SJSA1 (cell line): Measurements from ENCODE around the gene ARIH2. TPM values are rescaled to one million over a fixed set of nuclear protein-coding genes. Genes with fewer than 3 reads are reported as not detected.
A peak's percentile ranks its signal among the peaks of the same experiment; 100 is the strongest.
"Not testable (repeated sequence)": the region's sequence is repeated elsewhere in the genome, so short reads cannot be mapped to it uniquely, and the experiment has no call there.

Source experiments
- DNase-seq, 2 experiments: peaks; one replicate each; pipeline ENCODE4 v3.0.0-alpha.2; 2015 to 2020; ENCODE audit warnings: low spot score in 2 of 2, low read depth in 1 of 2
- H3K27ac ChIP-seq: fragments of 250-450 bp; sonication (Bioruptor Pico); 2 replicates; pipeline ENCODE4 v1.5.1; 2020; ENCODE audit warnings: mild to moderate bottlenecking, moderate library complexity
- H3K27me3 ChIP-seq: fragments of 250-450 bp; sonication (Bioruptor Pico); replicated peaks from 2 replicates; pipeline ENCODE4 v1.5.1; 2020; ENCODE audit warnings: mild to moderate bottlenecking, moderate library complexity
- H3K36me3 ChIP-seq: fragments of 250-450 bp; sonication (Bioruptor Pico); 2 replicates; pipeline ENCODE4 v1.5.1; 2020; ENCODE audit warnings: mild to moderate bottlenecking
- H3K4me1 ChIP-seq: fragments of 250-450 bp; sonication (Bioruptor Pico); replicated peaks from 2 replicates; pipeline ENCODE4 v1.6.1; 2021; ENCODE audit warnings: mild to moderate bottlenecking
- H3K4me3 ChIP-seq: fragments of 250-450 bp; sonication (Bioruptor Pico); 2 replicates; pipeline ENCODE4 v1.5.1; 2020; ENCODE audit warnings: mild to moderate bottlenecking
- H3K9me3 ChIP-seq: fragments of 250-450 bp; sonication (Bioruptor Pico); replicated peaks from 2 replicates; pipeline ENCODE4 v1.5.1; 2020; ENCODE audit warnings: mild to moderate bottlenecking
- total RNA-seq: library from RNA; depleted of rRNA; stranded (reverse); fragments of >200 nt; shearing (Covaris generic); gene quantifications from 2 replicates; pipeline ENCODE4 v1.2.3, GENCODE V29; 2014

Gene ARIH2
- total RNA-seq, 1 experiment from 2014 or later = 85.5 TPM

DNA sequence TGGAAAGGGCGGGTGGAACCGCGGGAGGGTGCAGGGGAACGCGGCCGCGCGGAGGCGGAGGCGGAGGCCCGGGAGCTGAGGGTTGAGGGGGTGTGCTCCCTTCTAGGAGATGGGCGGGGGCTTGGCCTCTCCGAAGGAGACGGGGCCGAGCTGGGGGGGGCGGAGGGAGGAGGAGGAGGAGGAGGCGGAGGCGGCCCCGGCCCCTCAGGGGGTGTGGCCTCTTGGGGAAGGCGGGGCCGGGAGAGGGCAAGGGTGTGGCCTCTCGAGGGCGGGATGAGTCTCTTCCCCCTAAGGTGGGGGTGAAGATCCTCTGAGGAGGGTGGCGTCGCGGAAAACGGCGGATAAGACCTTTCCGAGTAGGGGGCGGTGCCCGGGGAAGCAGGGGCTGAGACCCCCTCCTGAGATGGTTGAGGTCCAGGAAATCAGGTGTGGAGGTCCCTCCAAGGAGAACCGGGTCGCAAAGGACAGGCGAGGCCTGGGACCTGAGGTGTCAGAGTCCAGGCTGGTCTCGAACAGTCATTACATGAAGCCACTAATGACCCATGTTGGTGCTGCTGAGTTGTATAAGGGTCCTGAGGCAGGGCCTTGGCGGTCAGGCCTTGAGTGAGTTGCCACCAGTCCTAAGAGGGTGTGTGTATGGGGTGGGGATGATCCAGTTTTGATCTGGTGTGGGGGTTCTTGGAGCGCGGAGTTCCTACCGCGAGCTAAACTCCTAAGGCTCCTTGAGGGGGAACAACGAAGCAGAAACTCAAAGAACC lies 89.3 kb downstream of the ARIH2 start:
- H3K27me3 ChIP-seq = no peaks in the 10 kb centered on the region
- peaks cover 23% of the 10 kb centered on the region for H3K36me3 ChIP-seq
- peak overlapping the region; percentile 65; the same call in 1 of the 2 replicates for H3K27ac ChIP-seq
- peaks cover 14% of the 10 kb centered on the region for H3K4me1 ChIP-seq
- peak; percentile 81 to 92 for DNase-seq
- no peaks in the 10 kb centered on the region for H3K9me3 ChIP-seq
- H3K4me3 ChIP-seq = peak overlapping the region; percentile 65

DNA sequence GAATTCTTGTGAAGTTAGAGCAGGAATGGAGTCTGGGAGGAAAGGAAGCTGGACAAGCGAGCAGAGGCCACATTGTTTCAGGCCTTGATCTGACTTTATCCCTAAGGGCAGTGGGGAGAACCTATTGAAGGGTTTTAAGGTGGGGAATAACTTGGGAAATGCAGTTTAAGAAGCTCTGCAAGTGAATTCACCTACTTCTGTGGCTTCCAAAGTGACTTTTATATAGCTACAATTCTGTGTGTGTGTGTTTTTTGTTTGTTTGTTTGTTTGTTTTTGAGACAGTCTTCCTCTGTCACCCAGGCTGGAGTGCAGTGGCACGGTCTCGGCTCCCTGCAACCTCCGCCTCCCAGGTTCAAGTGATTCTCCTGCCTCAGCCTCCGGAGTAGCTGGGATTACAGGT lies 90.0 kb downstream of the ARIH2 start:
- not testable (repeated sequence) for H3K27ac ChIP-seq, DNase-seq, H3K27me3 ChIP-seq, H3K4me3 ChIP-seq, H3K9me3 ChIP-seq
- peaks cover 29% of the 10 kb centered on the region for H3K36me3 ChIP-seq
- peaks cover 14% of the 10 kb centered on the region for H3K4me1 ChIP-seq

DNA sequence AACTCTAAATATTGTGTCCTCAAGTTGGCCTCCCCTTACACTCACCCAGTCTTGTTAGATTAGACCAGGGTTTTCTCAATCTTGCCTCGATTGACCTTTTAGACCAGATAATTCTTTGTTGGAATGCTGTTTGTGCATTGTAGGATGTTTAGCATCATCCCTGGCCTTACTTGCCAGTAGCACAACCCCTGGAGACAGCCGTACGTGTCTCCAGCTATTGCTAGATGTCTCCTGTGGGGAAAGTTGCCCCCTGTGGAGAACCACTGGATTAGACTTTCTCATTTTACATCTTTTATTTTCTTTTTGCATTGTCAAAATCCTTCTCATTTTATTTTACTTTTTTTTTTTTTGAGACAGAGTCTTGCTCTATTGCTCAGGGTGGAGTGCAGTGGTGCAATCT lies 90.8 kb downstream of the ARIH2 start:
- peaks cover 14% of the 10 kb centered on the region for H3K4me1 ChIP-seq
- H3K27ac ChIP-seq = no peak overlapping the region
- H3K9me3 ChIP-seq = no peaks in the 10 kb centered on the region
- no peaks in the 10 kb centered on the region for H3K27me3 ChIP-seq
- no peak overlapping the region for H3K4me3 ChIP-seq
- DNase-seq = no peak
- peaks cover 37% of the 10 kb centered on the region for H3K36me3 ChIP-seq

DNA sequence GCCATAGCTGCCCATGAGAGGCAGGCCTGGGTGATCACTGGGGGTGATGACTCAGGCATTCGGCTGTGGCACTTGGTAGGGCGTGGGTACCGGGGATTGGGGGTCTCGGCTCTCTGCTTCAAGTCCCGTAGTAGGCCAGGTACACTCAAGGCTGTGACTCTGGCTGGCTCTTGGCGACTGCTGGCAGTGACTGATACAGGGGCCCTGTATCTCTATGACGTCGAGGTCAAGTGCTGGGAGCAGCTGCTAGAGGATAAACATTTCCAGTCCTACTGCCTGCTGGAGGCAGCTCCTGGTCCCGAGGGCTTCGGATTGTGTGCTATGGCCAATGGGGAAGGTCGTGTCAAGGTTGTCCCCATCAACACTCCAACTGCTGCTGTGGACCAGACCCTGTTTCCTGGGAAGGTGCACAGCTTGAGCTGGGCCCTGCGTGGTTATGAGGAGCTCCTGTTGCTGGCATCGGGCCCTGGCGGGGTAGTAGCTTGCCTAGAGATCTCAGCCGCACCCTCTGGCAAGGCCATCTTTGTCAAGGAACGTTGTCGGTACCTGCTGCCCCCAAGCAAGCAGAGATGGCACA lies 93.9 kb downstream of the ARIH2 start:
- no peak for DNase-seq
- no peaks in the 10 kb centered on the region for H3K27me3 ChIP-seq
- peaks cover 60% of the 10 kb centered on the region for H3K36me3 ChIP-seq
- H3K4me3 ChIP-seq = no peak overlapping the region
- no peak overlapping the region for H3K27ac ChIP-seq
- no peaks in the 10 kb centered on the region for H3K9me3 ChIP-seq
- H3K4me1 ChIP-seq = peaks cover 9% of the 10 kb centered on the region

DNA sequence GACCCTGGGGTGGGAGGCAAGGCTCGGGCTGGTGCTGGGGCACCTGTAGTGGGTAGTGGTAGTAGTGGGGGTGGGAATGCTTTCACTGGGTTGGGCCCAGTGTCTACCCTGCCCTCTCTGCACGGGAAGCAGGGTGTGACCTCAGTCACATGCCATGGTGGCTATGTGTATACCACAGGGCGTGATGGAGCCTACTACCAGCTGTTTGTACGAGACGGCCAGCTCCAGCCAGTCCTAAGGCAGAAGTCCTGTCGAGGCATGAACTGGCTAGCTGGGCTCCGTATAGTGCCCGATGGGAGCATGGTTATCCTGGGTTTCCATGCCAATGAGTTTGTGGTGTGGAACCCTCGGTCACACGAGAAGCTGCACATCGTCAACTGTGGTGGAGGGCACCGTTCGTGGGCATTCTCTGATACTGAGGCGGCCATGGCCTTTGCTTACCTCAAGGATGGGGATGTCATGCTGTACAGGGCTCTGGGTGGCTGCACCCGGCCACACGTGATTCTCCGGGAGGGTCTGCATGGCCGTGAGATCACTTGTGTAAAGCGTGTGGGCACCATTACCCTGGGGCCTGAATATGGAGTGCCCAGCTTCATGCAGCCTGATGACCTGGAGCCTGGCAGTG lies 94.6 kb downstream of the ARIH2 start:
- H3K4me3 ChIP-seq = no peak overlapping the region
- DNase-seq = peak in 1 of 2 experiments; percentile 36
- no peaks in the 10 kb centered on the region for H3K9me3 ChIP-seq
- no peak overlapping the region for H3K27ac ChIP-seq
- peaks cover 59% of the 10 kb centered on the region for H3K36me3 ChIP-seq
- peaks cover 12% of the 10 kb centered on the region for H3K4me1 ChIP-seq
- H3K27me3 ChIP-seq = no peaks in the 10 kb centered on the region

DNA sequence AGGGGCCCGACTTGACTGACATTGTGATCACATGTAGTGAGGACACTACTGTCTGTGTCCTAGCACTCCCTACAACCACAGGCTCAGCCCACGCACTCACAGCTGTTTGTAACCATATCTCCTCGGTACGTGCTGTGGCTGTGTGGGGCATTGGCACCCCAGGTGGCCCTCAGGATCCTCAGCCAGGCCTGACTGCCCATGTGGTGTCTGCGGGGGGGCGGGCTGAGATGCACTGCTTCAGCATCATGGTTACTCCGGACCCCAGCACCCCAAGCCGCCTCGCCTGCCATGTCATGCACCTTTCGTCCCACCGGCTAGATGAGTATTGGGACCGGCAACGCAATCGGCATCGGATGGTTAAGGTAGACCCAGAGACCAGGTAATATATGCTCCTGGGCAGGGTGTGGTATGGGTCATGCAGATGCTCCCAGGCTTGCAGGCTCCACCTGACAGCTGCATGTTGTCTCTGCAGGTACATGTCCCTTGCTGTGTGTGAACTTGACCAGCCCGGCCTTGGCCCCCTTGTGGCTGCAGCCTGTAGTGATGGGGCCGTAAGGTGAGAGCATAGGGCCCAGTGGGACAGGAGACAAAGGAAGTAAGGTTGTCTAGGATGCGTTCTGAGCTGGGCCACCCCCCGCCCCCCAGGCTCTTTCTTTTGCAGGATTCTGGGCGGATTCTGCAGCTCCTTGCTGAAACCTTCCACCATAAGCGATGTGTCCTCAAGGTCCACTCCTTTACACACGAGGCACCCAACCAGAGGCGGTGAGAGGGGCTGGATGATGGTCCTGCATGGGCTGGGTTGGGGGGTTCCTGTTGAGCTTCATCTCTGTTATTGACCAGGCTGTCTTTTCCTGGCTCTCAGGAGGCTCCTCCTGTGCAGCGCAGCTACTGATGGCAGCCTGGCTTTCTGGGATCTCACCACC lies 95.4 kb downstream of the ARIH2 start:
- peak in 1 of 2 experiments; percentile 43 for DNase-seq
- Histone ChIP-seq H3K27me3 (no peaks in the 10 kb centered on the region), H3K27ac (no peak overlapping the region), H3K4me1 (peaks cover 18% of the 10 kb centered on the region), H3K4me3 (no peak overlapping the region), H3K9me3 (no peaks in the 10 kb centered on the region), H3K36me3 (peaks cover 60% of the 10 kb centered on the region)

DNA sequence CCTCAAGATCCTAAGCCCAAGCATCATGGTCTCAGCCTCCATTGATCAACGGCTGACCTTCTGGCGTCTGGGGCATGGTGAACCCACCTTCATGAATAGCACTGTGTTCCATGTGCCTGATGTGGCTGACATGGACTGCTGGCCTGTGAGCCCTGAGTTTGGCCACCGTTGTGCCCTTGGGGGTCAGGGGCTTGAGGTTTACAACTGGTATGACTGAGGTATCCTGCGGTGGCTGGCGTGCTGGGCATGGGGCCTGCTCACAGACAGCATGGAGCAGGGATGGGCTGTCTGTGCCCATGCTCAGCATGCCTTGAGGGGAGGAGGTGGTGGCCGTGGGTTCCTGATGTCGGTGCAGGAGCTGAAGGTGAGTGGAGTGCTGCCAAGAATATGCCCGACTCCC lies 96.4 kb downstream of the ARIH2 start:
- no peak for DNase-seq
- no peaks in the 10 kb centered on the region for H3K9me3 ChIP-seq
- no peaks in the 10 kb centered on the region for H3K27me3 ChIP-seq
- H3K4me3 ChIP-seq = no peak overlapping the region
- H3K4me1 ChIP-seq = peaks cover 29% of the 10 kb centered on the region
- peaks cover 60% of the 10 kb centered on the region for H3K36me3 ChIP-seq
- no peak overlapping the region for H3K27ac ChIP-seq

DNA sequence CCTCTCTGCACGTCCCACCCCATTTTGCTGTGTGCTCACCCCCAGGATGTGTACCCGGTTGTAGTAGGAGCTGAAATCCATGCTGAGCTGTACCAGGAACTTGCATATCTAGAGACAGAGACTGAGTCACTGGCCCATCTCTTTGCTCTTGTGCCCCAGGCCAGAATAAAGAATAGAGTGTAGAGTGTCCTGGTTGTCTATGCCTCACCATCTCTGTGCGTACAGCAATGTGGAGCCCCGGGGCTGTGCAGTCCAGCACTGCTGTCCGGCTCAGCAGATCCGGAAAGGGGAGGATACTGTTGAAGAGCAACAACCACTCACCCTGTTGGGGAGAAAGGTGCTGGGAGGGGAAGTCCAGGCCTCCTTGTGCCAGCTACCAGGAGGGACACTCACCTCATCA lies 97.1 kb downstream of the ARIH2 start:
- H3K27me3 ChIP-seq = no peaks in the 10 kb centered on the region
- H3K27ac ChIP-seq = no peak overlapping the region
- H3K4me3 ChIP-seq = no peak overlapping the region
- DNase-seq = no peak
- peaks cover 30% of the 10 kb centered on the region for H3K4me1 ChIP-seq
- peaks cover 60% of the 10 kb centered on the region for H3K36me3 ChIP-seq
- H3K9me3 ChIP-seq = no peaks in the 10 kb centered on the region

DNA sequence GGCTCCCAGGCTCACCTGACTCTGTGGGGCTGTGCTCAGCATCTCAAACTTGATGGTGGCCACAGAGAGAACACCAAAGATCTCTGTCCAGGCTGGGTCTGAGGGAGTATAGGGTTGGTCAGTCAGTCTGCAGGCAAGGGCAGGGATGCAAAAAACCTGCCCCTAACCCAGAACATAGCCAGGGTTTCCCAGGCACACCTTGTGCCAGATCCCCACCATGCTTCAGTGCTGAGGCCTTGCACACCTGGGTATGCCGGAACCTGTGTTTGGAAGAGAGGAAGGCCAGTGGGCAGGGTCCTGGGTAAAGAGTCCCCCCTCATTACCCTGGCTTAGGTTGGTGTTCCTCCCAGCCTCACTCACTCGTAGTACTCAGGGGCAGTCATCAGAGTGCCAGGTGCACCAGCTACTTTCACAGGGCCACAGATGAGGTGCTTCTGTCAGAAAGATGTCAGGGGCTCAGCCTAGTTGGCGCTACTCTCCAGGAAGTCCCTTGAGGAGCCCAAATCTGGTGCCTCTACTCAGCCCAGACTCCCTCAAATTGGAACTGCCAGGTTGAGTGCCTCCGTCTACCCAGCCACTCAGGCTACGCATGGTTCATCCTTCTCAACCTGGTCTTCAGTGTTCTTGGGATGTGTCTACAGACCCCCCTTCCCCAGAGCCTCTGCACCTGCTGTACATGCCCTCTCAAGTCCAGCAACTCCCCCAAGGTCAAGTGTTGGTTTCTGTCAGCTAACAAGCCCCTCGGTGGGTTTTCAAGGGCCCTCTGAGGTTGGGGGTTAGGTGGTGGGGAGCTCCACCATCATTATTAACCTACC lies 98.0 kb downstream of the ARIH2 start:
- H3K4me1 ChIP-seq = peaks cover 30% of the 10 kb centered on the region
- H3K4me3 ChIP-seq = no peak overlapping the region
- no peak overlapping the region for H3K27ac ChIP-seq
- DNase-seq = no peak
- no peaks in the 10 kb centered on the region for H3K9me3 ChIP-seq
- H3K36me3 ChIP-seq = peaks cover 63% of the 10 kb centered on the region
- H3K27me3 ChIP-seq = no peaks in the 10 kb centered on the region

DNA sequence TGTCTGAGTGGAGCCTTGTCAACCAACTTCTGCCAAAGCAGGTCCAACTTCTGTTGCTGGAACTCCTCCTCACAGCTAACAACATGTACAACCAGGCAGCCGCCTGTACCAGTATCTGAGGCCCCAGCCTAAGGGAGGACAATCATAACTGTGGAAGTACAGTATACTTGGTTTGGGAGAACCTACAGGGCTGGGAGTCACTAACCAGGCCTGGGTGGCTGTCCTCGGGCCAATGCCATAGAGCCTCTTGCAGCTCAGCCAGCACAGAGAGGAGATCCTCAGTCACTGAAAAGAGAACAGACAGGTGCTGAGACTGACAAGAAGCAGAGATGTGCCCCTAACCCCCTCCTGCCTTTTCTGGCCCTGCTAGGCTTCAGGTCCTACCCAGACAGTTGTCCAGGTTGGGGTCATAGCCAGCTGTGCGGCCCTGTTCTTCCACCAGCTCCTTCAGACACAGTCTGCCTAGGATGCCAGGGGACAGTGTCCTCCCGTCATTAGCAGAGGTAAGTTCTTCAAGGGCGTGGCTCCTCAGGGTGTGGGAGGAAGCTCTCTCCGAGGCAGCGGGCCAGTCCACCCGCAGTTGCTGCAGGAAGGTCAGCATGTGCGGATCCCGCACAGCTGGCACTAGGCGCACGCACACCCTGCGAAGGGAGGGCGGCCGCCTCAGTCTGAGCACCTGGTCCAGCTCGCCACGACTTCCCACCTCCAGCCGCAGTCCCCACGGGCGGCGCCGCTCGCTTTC lies 98.8 kb downstream of the ARIH2 start:
- peak in 1 of 2 experiments; percentile 19 for DNase-seq
- no peaks in the 10 kb centered on the region for H3K9me3 ChIP-seq
- H3K4me3 ChIP-seq = peak overlapping the region; percentile 78
- H3K27me3 ChIP-seq = no peaks in the 10 kb centered on the region
- H3K36me3 ChIP-seq = peaks cover 61% of the 10 kb centered on the region
- H3K4me1 ChIP-seq = peaks cover 30% of the 10 kb centered on the region
- H3K27ac ChIP-seq = no peak overlapping the region; the same call in 1 of the 2 replicates

DNA sequence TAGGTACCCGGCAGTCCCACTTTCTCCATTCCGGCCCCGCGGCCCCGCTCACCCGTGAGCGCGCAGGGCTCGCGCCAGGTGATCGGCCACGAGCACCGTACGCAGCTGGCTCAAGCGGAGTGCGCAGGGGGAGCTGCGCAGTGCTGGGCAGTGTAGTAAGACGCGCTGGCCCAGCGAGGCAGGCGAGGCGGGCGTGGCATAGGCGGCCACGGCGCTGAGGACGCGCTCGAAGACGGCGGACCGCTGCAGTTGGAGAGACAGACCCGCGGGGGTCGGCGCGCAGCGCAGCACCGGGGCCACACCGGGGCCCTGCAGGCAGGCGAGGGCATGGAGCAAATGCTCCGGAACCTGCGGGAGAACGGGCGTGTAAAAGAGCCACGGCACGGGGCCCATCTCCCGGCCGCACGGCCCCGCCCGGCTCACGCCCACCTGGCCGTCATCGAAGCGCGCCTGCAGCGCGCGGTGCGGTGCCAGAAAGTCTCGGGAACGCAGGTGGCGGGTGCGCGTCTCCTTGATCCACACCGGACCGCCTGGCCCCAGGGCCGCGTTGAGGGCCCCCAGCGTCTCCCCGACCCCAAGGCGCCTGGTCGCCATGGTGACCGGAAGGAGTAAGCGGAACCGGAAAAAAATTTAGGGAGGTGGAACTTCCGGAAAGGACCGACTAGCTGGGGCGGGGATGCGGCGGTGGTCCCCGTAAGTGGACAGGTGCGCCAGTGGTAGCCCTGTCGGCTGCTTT lies 99.5 kb downstream of the ARIH2 start, which contains the start of gene DALRD3:
DALRD3 (minus strand) TSS at position 610 of the 736 bp plus-strand sequence; CDS start at position 594, 16 bp downstream.
- Histone ChIP-seq H3K36me3 (peaks cover 62% of the 10 kb centered on the region), H3K27me3 (no peaks in the 10 kb centered on the region), H3K9me3 (no peaks in the 10 kb centered on the region), H3K27ac (peak within 1 kb of the TSS; percentile 71), H3K4me3 (peak within 1 kb of the TSS; percentile 78), H3K4me1 (peaks cover 35% of the 10 kb centered on the region)
- DNase-seq = peak; percentile 58 to 68

DNA sequence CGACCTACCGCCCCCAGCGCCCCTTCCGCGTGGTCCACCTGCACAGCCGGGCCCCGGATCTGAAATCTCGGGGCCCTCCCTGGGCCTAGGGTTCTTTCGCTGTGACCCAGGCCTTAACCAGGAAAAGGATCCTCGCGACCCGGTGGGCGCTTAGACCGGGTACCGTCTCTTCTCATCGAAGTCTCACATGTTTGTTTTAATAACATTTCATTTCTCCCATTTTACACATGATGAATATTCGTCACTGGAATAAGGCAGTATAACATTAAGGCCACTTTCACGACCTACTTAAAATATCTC lies 100.0 kb downstream of the ARIH2 start:
- Histone ChIP-seq H3K27ac (peak overlapping the region; percentile 71), H3K4me3 (peak overlapping the region; percentile 78), H3K9me3 (no peaks in the 10 kb centered on the region), H3K4me1 (peaks cover 37% of the 10 kb centered on the region), H3K27me3 (no peaks in the 10 kb centered on the region), H3K36me3 (peaks cover 62% of the 10 kb centered on the region)
- no peak for DNase-seq
